GM18870 (cell line): ENCODE data around the gene COMMD9.

ENCODE experiments used
- ATAC-seq: cut with Tn5 transposase; IDR thresholded peaks from one replicate; pipeline ENCODE4 v1.9.1; 2021; ENCODE audit warnings: moderate library complexity; ENCODE audit not compliant: unreplicated experiment

The COMMD9 gene

GRCh38 chr11:36227044-36227443 lies 62.2 kb downstream of the COMMD9 start:
- no peak for ATAC-seq

DNA sequence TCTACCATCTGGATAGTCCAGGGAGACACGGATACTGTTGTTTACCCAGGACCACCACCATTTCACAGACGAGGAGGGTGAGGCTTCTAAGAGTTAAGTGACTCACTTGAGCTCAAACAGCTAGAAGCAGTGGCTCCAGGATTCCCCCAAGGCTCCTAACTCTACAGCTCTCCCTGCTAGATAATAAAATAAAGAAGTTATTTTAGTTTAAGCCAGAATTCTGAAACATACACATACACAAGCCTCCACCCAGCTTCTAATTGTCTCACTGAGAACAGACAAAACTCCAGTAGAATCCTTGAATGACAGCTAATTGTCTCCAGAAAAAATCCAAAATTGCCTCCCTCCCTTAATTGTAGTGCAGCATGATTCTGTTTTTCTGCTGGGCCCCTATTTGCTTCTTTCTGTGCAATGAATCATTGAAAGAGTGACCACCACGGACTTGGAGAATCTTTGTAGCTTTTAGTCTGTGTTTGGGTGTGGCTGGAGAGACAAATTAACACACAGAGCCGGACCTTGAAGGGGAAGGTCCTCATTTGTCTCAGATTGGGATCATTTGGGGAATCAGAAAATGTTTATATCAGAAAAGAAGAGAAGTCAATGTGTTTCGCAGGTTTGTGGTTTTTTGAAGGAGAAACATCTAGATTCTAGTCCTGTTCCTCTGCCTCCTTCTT lies 64.9 kb downstream of the COMMD9 start:
- no peak for ATAC-seq

DNA sequence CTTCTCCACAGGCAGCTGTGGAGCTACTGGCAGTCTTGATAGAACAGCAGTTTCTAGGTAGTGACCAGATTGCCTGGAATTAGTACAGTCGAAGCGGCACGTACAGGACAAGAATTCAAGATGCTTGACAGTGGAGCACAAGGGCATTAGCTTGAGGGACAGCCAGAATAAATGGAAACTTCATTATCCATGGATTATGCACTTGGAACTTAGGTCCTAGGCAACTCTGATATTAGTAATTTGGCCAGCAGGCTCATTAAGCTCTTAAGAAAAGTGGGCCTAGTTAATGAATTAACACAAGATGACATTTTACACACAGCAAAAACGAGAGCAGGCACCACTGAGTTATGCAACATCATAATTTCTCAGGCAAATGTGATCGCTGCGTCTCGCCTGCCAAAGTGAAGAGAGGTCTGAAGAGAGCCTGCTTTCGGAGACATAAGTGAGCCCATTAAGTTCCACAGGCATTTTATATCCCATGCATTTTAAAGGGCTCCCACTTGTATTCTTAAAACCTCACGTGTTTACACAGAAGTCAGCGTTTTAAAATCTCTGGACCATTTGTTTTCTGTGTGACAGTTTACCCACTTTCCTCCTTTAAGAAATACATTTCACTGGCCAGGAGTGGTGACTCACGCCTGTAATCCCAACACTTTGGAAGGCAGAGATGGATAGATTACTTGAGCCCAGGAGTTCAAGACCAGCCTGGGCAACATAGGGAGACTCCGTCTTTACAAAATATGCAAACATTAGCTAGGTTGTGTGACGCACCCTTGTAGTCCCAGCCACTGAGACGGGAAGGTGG lies 66.2 kb downstream of the COMMD9 start:
- no peak for ATAC-seq
